CD4-positive, alpha-beta memory T cell (primary cell): ENCODE data around the gene FBXW10B. TPM values are rescaled to one million over a fixed set of nuclear protein-coding genes. Genes with fewer than 3 reads are reported as not detected.
"Not testable (repeated sequence)": the region's sequence is repeated elsewhere in the genome, so short reads cannot be mapped to it uniquely, and the experiment has no call there.

Source experiments
- CTCF ChIA-PET: fragments of 350-600 bp; sonication (Branson Sonifier 250); formaldehyde crosslinking; loops from one replicate; lab custom pipeline; 2021; ENCODE audit warnings: inconsistent platforms; ENCODE audit not compliant: partially characterized antibody; lab: Charles Lee
- POLR2A ChIA-PET: fragments of 350-600 bp; sonication (Branson Sonifier 250); formaldehyde crosslinking; loops from one replicate; lab custom pipeline; 2021; ENCODE audit not compliant: partially characterized antibody; lab: Charles Lee
- DNase-seq, 5 donors: peaks; one replicate each; pipeline versions ENCODE4 v3.0.0 to v3.0.0-alpha.2; 2020 to 2022; ENCODE audit warnings: mixed read lengths in 1 of 5
- H3K27ac ChIP-seq: one replicate; pipeline ENCODE4 v1.7.0; 2013; ENCODE audit warnings: low read depth, low read length
- H3K27me3 ChIP-seq: 2 replicates; pipeline ENCODE4 v1.7.0; 2013; ENCODE audit warnings: mild to moderate bottlenecking, low read length, moderate library complexity; ENCODE audit not compliant: insufficient read depth
- H3K36me3 ChIP-seq: 2 replicates; pipeline ENCODE4 v1.7.0; 2013; ENCODE audit warnings: mild to moderate bottlenecking, low read length, moderate library complexity; ENCODE audit not compliant: insufficient read depth
- H3K4me1 ChIP-seq: 2 replicates; pipeline ENCODE4 v1.7.0; 2013; ENCODE audit warnings: mild to moderate bottlenecking, low read length, moderate library complexity; ENCODE audit not compliant: insufficient read depth
- H3K4me3 ChIP-seq, 2 donors: one replicate each; pipeline ENCODE4 v1.7.0; 2013; ENCODE audit warnings: low read length in 2 of 2, mild to moderate bottlenecking in 1 of 2
- H3K9me3 ChIP-seq, 2 donors: one replicate each; pipeline ENCODE4 v1.7.0; 2013; ENCODE audit warnings: low read length in 2 of 2, control low read depth in 1 of 2; ENCODE audit not compliant: control insufficient read depth in 1 of 2
- H3K27ac Mint-ChIP-seq, 7 donors: one replicate each; pipeline ENCODE4 v1.8.0; 2020 to 2021; ENCODE audit warnings: mixed read lengths in 7 of 7, mild to moderate bottlenecking in 6 of 7, inconsistent platforms in 3 of 7, moderate library complexity in 3 of 7
- H3K27me3 Mint-ChIP-seq, 2 donors: one replicate each; pipeline ENCODE4 v1.8.0; 2020 to 2021; ENCODE audit warnings: mixed read lengths in 2 of 2
- H3K36me3 Mint-ChIP-seq, 2 donors: one replicate each; pipeline ENCODE4 v1.8.0; 2020 to 2021; ENCODE audit warnings: mixed read lengths in 2 of 2, inconsistent platforms in 1 of 2, mild to moderate bottlenecking in 1 of 2
- H3K4me1 Mint-ChIP-seq, 4 donors: one replicate each; pipeline ENCODE4 v1.8.0; 2020 to 2021; ENCODE audit warnings: mixed read lengths in 4 of 4, mild to moderate bottlenecking in 1 of 4
- H3K4me3 Mint-ChIP-seq, 8 donors: one replicate each; pipeline ENCODE4 v1.8.0; 2020 to 2021; ENCODE audit warnings: mixed read lengths in 8 of 8, mild to moderate bottlenecking in 7 of 8, moderate library complexity in 6 of 8, inconsistent platforms in 3 of 8
- H3K9me3 Mint-ChIP-seq, 8 donors: one replicate each; pipeline ENCODE4 v1.8.0; 2020 to 2021; ENCODE audit warnings: mixed read lengths in 8 of 8, mild to moderate bottlenecking in 5 of 8, inconsistent platforms in 3 of 8, moderate library complexity in 1 of 8
- intact Hi-C: fragments of 100-400 bp; cut with micrococcal nuclease; formaldehyde crosslinking; loops from one replicate; pipeline ENCODE4 v1.15.1; 2023
- polyA plus RNA-seq, 2 donors: library from polyadenylated mRNA; unstranded; fragments of 300-500 nt; fragmentation: Illumina TruSeq; gene quantifications; one replicate each; pipeline ENCODE4 v1.2.3, GENCODE V29; 2021
- total RNA-seq, 2 experiments: library from RNA; stranded (reverse); gene quantifications; one replicate each; pipeline ENCODE4 v1.2.3, GENCODE V29; 2021

Gene FBXW10B
- total and polyA plus RNA-seq, 4 experiments from 2014 or later: 0.26 to 0.89 TPM; not detected in 2

GRCh38 chr17:15658296-15658695 is 38.8 kb upstream of the FBXW10B start:
- Histone ChIP-seq H3K4me1 (no peaks in the 10 kb centered on the region), H3K4me3 (no peak overlapping the region), H3K9me3 (no peaks in the 10 kb centered on the region), H3K27ac (no peak overlapping the region), H3K27me3 (no peaks in the 10 kb centered on the region), H3K36me3 (no peaks in the 10 kb centered on the region)
- Mint-ChIP-seq H3K4me3 (no peak overlapping the region), H3K36me3 (peaks cover 9 to 15% of the 10 kb centered on the region in 2 donors), H3K4me1 (peaks cover 0 to 1% (median under 1%) of the 10 kb centered on the region in 4 donors), H3K27ac (no peak overlapping the region), H3K9me3 (peaks cover 0 to 2% (median 0%) of the 10 kb centered on the region in 8 donors), H3K27me3 (no peaks in the 10 kb centered on the region)
- CTCF ChIA-PET: no interaction called here
- intact Hi-C loops: no loop called here
- POLR2A ChIA-PET: no interaction called here
- DNase-seq: no peak

GRCh38 chr17:15657868-15658267 is 38.4 kb upstream of the FBXW10B start:
- no peak overlapping the region for H3K27ac ChIP-seq
- intact Hi-C loops: no loop called here
- no peaks in the 10 kb centered on the region for H3K27me3 ChIP-seq
- no peaks in the 10 kb centered on the region for H3K4me1 ChIP-seq
- no peak overlapping the region for H3K4me3 Mint-ChIP-seq
- peaks cover 0 to 2% (median 0%) of the 10 kb centered on the region in 8 donors for H3K9me3 Mint-ChIP-seq
- no peaks in the 10 kb centered on the region for H3K36me3 ChIP-seq
- H3K27me3 Mint-ChIP-seq: no peaks in the 10 kb centered on the region
- H3K4me1 Mint-ChIP-seq: peaks cover 0 to 4% (median under 1%) of the 10 kb centered on the region in 4 donors
- ChIA-PET CTCF (no interaction called here), POLR2A (no interaction called here)
- no peak overlapping the region for H3K4me3 ChIP-seq
- H3K27ac Mint-ChIP-seq: no peak overlapping the region
- no peak for DNase-seq
- peaks cover 6 to 12% of the 10 kb centered on the region in 2 donors for H3K36me3 Mint-ChIP-seq
- H3K9me3 ChIP-seq: no peaks in the 10 kb centered on the region

GRCh38 chr17:15654886-15655561 is 35.5 kb upstream of the FBXW10B start:
- Mint-ChIP-seq H3K4me3 (no peak overlapping the region), H3K9me3 (peaks cover 0 to 2% (median 0%) of the 10 kb centered on the region in 8 donors), H3K4me1 (peaks cover 4 to 21% (median 12%) of the 10 kb centered on the region in 4 donors), H3K36me3 (peaks cover 4 to 6% of the 10 kb centered on the region in 2 donors), H3K27ac (no peak overlapping the region), H3K27me3 (no peaks in the 10 kb centered on the region)
- Histone ChIP-seq H3K4me1 (peaks cover 7% of the 10 kb centered on the region), H3K27ac (no peak overlapping the region), H3K36me3 (no peaks in the 10 kb centered on the region), H3K27me3 (no peaks in the 10 kb centered on the region), H3K4me3 (no peak overlapping the region), H3K9me3 (no peaks in the 10 kb centered on the region)
- ChIA-PET POLR2A (no interaction called here), CTCF (no interaction called here)
- DNase-seq: no peak
- intact Hi-C loops: no loop called here

- DNase-seq, H3K27ac Mint-ChIP-seq, CTCF ChIA-PET, H3K9me3 ChIP-seq, intact Hi-C loops, H3K36me3 Mint-ChIP-seq, H3K9me3 Mint-ChIP-seq, H3K27me3 Mint-ChIP-seq, H3K4me3 ChIP-seq, H3K4me1 ChIP-seq, H3K36me3 ChIP-seq, H3K4me3 Mint-ChIP-seq, POLR2A ChIA-PET, H3K27ac ChIP-seq, H3K27me3 ChIP-seq: not testable (repeated sequence)
- H3K4me1 Mint-ChIP-seq: peaks cover 4 to 25% (median 12%) of the 10 kb centered on the region in 4 donors
Observed at GRCh38 chr17:15654401-15654800, 34.9 kb upstream of the FBXW10B start.

- Mint-ChIP-seq H3K27me3 (no peaks in the 10 kb centered on the region), H3K27ac (no peak overlapping the region), H3K4me1 (peaks cover 5 to 33% (median 12%) of the 10 kb centered on the region in 4 donors), H3K36me3 (peaks cover 0 to 1% of the 10 kb centered on the region in 2 donors), H3K9me3 (peaks cover 0 to 2% (median 0%) of the 10 kb centered on the region in 8 donors), H3K4me3 (no peak overlapping the region)
- intact Hi-C loops: no loop called here
- Histone ChIP-seq H3K27me3 (no peaks in the 10 kb centered on the region), H3K36me3 (no peaks in the 10 kb centered on the region), H3K4me1 (peaks cover 10% of the 10 kb centered on the region), H3K27ac (no peak overlapping the region), H3K9me3 (no peaks in the 10 kb centered on the region), H3K4me3 (no peak overlapping the region)
- POLR2A ChIA-PET: no interaction called here
- DNase-seq: no peak
- CTCF ChIA-PET: no interaction called here
Observed at GRCh38 chr17:15652960-15653359, 33.5 kb upstream of the FBXW10B start.

GRCh38 chr17:15651583-15652110 is 32.1 kb upstream of the FBXW10B start:
- intact Hi-C loops: no loop called here
- Mint-ChIP-seq H3K27me3 (no peaks in the 10 kb centered on the region), H3K4me1 (peaks cover 5 to 33% (median 12%) of the 10 kb centered on the region in 4 donors), H3K27ac (peak overlapping the region in 4 of 7 donors; percentile 46 to 81 (median 70)), H3K4me3 (peak overlapping the region; percentile 33 to 81 (median 52)), H3K9me3 (peaks cover 0 to 2% (median 0%) of the 10 kb centered on the region in 8 donors), H3K36me3 (peaks cover 0 to 1% of the 10 kb centered on the region in 2 donors)
- ChIA-PET POLR2A (no interaction called here), CTCF (no interaction called here)
- no peaks in the 10 kb centered on the region for H3K36me3 ChIP-seq
- DNase-seq: peak in 2 of 5 donors; percentile 11 to 12
- H3K4me3 ChIP-seq: peak overlapping the region in 1 of 2 donors; percentile 3
- peaks cover 10% of the 10 kb centered on the region for H3K4me1 ChIP-seq
- no peak overlapping the region for H3K27ac ChIP-seq
- H3K9me3 ChIP-seq: no peaks in the 10 kb centered on the region
- no peaks in the 10 kb centered on the region for H3K27me3 ChIP-seq

GRCh38 chr17:15650741-15651582 is 31.5 kb upstream of the FBXW10B start:
- POLR2A ChIA-PET: no interaction called here
- H3K27me3 Mint-ChIP-seq: no peaks in the 10 kb centered on the region
- Histone ChIP-seq H3K4me1 (peaks cover 10% of the 10 kb centered on the region), H3K9me3 (no peaks in the 10 kb centered on the region), H3K27me3 (no peaks in the 10 kb centered on the region), H3K4me3 (peak overlapping the region in 1 of 2 donors; percentile 7), H3K27ac (no peak overlapping the region), H3K36me3 (no peaks in the 10 kb centered on the region)
- DNase-seq: no peak
- H3K9me3 Mint-ChIP-seq: peaks cover 0 to 2% (median 0%) of the 10 kb centered on the region in 8 donors
- H3K36me3 Mint-ChIP-seq: peaks cover 0 to 1% of the 10 kb centered on the region in 2 donors
- H3K4me1 Mint-ChIP-seq: peaks cover 5 to 33% (median 12%) of the 10 kb centered on the region in 4 donors
- peak overlapping the region; percentile 44 to 81 (median 64) for H3K4me3 Mint-ChIP-seq
- intact Hi-C loops: no loop called here
- peak overlapping the region in 6 of 7 donors; percentile 7 to 88 (median 64) for H3K27ac Mint-ChIP-seq
- CTCF ChIA-PET: no interaction called here
